Measurements from ENCODE around the gene TMEM94. TPM values are rescaled to one million over a fixed set of nuclear protein-coding genes. Genes with fewer than 3 reads are reported as not detected.

TMEM94 gene
- total and polyA plus RNA-seq, 8 donors = 16.6 to 466 (median 56.5) TPM

- TF ChIP-seq, protein P1, sequence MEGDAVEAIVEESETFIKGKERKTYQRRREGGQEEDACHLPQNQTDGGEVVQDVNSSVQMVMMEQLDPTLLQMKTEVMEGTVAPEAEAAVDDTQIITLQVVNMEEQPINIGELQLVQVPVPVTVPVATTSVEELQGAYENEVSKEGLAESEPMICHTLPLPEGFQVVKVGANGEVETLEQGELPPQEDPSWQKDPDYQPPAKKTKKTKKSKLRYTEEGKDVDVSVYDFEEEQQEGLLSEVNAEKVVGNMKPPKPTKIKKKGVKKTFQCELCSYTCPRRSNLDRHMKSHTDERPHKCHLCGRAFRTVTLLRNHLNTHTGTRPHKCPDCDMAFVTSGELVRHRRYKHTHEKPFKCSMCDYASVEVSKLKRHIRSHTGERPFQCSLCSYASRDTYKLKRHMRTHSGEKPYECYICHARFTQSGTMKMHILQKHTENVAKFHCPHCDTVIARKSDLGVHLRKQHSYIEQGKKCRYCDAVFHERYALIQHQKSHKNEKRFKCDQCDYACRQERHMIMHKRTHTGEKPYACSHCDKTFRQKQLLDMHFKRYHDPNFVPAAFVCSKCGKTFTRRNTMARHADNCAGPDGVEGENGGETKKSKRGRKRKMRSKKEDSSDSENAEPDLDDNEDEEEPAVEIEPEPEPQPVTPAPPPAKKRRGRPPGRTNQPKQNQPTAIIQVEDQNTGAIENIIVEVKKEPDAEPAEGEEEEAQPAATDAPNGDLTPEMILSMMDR (IDR thresholded peaks at IDR 0.05) = no peak
- no peak for TF ChIP-seq EP300 (IDR thresholded peaks at IDR 0.05)
- TF ChIP-seq POLR2A (IDR thresholded peaks at IDR 0.05) = no peak
- TF ChIP-seq POLR2AphosphoS5 (IDR thresholded peaks at IDR 0.05) = no peak
Observed at GRCh38 chr17:75514919-75515495, 58.6 kb downstream of the TMEM94 start.

DNA sequence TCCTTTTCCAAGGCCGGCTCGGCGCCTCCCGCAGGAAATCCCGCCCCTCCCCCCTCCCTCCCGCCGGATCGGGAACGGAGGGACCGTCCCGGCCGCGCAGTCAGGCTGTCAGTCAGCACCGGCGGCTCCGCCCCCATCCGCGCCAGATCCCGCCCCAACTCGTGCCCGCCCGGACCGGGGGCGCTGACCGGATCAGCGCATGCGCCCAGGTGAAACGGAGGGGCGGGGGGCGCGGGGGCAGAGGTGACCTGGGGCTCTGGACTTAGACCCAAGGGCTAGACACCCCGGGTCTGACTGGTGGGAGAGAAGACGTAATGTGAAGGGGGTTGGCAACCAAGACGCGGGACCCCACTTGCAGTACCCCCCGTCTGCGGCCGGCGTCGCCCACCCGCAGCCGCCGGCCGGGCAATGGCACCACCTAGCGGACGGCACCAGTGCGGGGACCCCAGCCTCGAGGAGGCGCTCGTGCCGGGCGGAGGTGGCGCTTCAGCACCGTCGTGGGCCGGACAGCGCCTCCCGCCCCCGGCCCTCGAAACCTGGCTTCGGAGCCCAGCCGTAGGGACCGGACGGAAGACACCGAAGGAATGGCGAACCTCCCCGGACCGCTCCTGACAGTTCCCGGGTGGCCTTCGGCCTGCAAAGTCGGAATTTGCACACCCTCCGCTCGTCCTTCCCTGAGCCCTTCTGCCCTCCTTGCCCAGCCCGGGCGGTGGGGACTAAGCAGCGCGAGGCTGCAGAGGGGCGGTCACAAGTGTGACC, 59.2 kb downstream of the TMEM94 start, which contains the start of gene CASKIN2:
TSS of gene CASKIN2 (minus strand) at position 42 of the 759 bp plus-strand sequence. CDS start 1,733 bp downstream, outside the sequence.
- DNase-seq = peak; percentile 97 to 98
- Histone ChIP-seq H3K27ac (peak within 1 kb of the TSS; percentile 89 to 94 (median 92)), H3K36me3 (peaks cover 5 to 20% (median 16%) of the 10 kb centered on the region in 4 donors), H3K4me1 (peaks cover 52 to 83% (median 67%) of the 10 kb centered on the region in 4 donors), H3K4me3 (peak within 1 kb of the TSS; percentile 75 to 98 (median 90)), H3K27me3 (peaks cover 0 to 9% (median 0%) of the 10 kb centered on the region in 3 donors), H3K9me3 (no peaks in the 10 kb centered on the region)
- TF ChIP-seq POLR2AphosphoS5 (IDR thresholded peaks at IDR 0.05) (peak in 2 of 3 donors; percentile 34 to 75), EP300 (IDR thresholded peaks at IDR 0.05) (no peak)
- TF ChIP-seq, protein P1 (IDR thresholded peaks at IDR 0.05) = peak in 6 of 7 experiments; percentile 23 to 97 (median 94)
- intact Hi-C loops (cut with DNase I; ENCODE audit: low total_unique reads) = no loop called here
- 0 to 1% (median 0%) methylated on average over 4 to 78 of the region's 78 CpGs for WGBS, 5 donors

More at GRCh38 chr17:75514919-75515495, 58.6 kb downstream of the TMEM94 start:
- peak overlapping the region; percentile 75 to 98 (median 90) for H3K4me3 ChIP-seq
- H3K27ac ChIP-seq = peak overlapping the region; percentile 89 to 94 (median 92)
- H3K36me3 ChIP-seq = peaks cover 5 to 19% (median 10%) of the 10 kb centered on the region in 4 donors
- H3K4me1 ChIP-seq = peaks cover 53 to 89% (median 71%) of the 10 kb centered on the region in 4 donors
- WGBS, 5 donors = 0 to 8% (median 2%) methylated on average over 4 to 50 of the region's 50 CpGs
- H3K27me3 ChIP-seq = peaks cover 0 to 9% (median 0%) of the 10 kb centered on the region in 3 donors
- intact Hi-C loops (cut with DNase I; ENCODE audit: low total_unique reads) = no loop called here
- DNase-seq = peak in 1 of 2 donors; percentile 72
- H3K9me3 ChIP-seq = no peaks in the 10 kb centered on the region

DNA sequence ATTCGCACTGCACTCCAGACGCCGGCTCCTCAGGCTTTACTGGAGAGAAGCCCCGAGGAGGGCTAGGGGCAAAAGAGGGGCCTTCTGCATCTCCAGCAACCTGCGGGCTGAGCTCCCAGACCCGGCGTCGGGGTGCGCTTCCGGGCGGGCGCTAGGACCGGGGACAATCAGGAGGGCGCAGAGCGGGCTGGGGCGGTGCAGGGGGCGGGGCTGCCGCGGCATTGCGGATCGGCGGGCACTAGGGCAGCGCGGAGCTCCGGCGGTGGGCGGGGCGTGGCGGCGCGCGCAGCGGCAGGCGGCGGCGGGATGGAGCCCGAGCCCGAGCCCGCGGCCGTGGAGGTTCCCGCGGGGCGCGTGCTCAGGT, 59.8 kb downstream of the TMEM94 start, which contains the start of gene TSEN54:
TSS of gene TSEN54 (plus strand) at position 274 of the 364 bp plus-strand sequence. CDS start at position 307, 33 bp downstream.
- peaks cover 5 to 25% (median 20%) of the 10 kb centered on the region in 4 donors for H3K36me3 ChIP-seq
- DNase-seq = peak; percentile 96 to 98
- peaks cover 0 to 9% (median 0%) of the 10 kb centered on the region in 3 donors for H3K27me3 ChIP-seq
- H3K9me3 ChIP-seq = no peaks in the 10 kb centered on the region
- H3K4me1 ChIP-seq = peaks cover 50 to 77% (median 61%) of the 10 kb centered on the region in 4 donors
- TF ChIP-seq EP300 (IDR thresholded peaks at IDR 0.05) (no peak), POLR2A (IDR thresholded peaks at IDR 0.05) (no peak), POLR2AphosphoS5 (IDR thresholded peaks at IDR 0.05) (peak in 2 of 3 donors; percentile 7 to 20)
- intact Hi-C loops (cut with DNase I; ENCODE audit: low total_unique reads) = no loop called here
- peak within 1 kb of the TSS; percentile 89 to 94 (median 92) for H3K27ac ChIP-seq
- H3K4me3 ChIP-seq = peak within 1 kb of the TSS; percentile 75 to 98 (median 90)
- WGBS, 5 donors = 0 to 1% (median 0%) methylated on average over 14 to 44 of the region's 45 CpGs

DNA sequence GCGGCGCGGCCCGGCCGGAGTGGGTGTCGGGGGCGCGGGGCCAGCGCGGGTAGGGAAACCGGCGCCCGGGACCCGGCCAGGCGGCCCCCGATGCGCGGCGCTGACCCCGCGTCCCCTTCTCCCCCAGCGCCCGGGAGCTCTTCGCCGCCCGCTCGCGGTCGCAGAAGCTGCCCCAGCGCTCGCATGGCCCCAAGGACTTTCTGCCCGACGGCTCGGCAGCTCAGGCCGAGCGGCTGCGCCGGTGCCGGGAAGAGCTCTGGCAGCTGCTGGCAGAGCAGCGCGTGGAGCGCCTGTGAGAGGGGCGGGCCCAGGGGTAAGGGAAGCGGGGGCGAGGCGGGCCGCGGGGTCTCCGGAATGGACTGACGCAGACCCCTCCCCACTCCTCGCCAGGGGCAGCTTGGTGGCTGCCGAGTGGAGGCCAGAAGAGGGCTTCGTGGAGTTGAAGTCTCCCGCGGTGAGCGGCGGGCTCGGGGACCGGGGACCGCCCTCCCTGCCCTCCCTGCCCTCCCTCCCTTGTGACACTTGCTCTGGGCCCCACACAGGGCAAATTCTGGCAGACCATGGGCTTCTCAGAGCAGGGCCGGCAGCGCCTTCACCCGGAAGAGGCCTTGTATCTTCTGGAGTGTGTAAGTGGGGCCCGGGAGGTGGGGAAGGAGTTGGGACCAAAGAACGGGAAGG, 60.3 kb downstream of the TMEM94 start:
- Histone ChIP-seq H3K9me3 (no peaks in the 10 kb centered on the region), H3K4me1 (peaks cover 45 to 72% (median 56%) of the 10 kb centered on the region in 4 donors), H3K27me3 (peaks cover 0 to 9% (median 0%) of the 10 kb centered on the region in 3 donors), H3K4me3 (peak overlapping the region; percentile 75 to 98 (median 90)), H3K36me3 (peaks cover 8 to 30% (median 26%) of the 10 kb centered on the region in 4 donors), H3K27ac (peak overlapping the region; percentile 71 to 94 (median 81))
- intact Hi-C loops (cut with DNase I; ENCODE audit: low total_unique reads) = no loop called here
- peak in 1 of 2 donors; percentile 72 for DNase-seq
- no peak for TF ChIP-seq EP300 (IDR thresholded peaks at IDR 0.05)
- TF ChIP-seq, protein P1 (IDR thresholded peaks at IDR 0.05) = no peak
- no peak for TF ChIP-seq POLR2AphosphoS5 (IDR thresholded peaks at IDR 0.05)
- TF ChIP-seq POLR2A (IDR thresholded peaks at IDR 0.05) = no peak
- WGBS, 5 donors = 0 to 1% (median 1%) methylated on average over 29 to 55 of the region's 65 CpGs
